Uterus (tissue), 4 donors: ENCODE data around the gene GPATCH8. TPM values are rescaled to one million over a fixed set of nuclear protein-coding genes. Genes with fewer than 3 reads are reported as not detected.

Experiments used
- DNase-seq, 2 donors: peaks; one replicate each; pipeline ENCODE4 v3.0.0-alpha.2; 2019 to 2020
- H3K27ac ChIP-seq, 2 donors: fragments of 200-600 bp; sonication (generic); 1 replicate in 1 of 2; 2 replicates in 1 of 2; pipeline ENCODE4 v1.5.1; 2016 to 2018
- H3K27me3 ChIP-seq, 2 donors: fragments of 200-600 bp; sonication (generic); one replicate each; pipeline ENCODE4 v1.5.1; 2018 to 2019; ENCODE audit warnings: control low read depth in 1 of 2
- H3K36me3 ChIP-seq, 2 donors: fragments of 200-600 bp; sonication (generic); one replicate each; pipeline ENCODE4 v1.5.1; 2019; ENCODE audit warnings: control low read depth in 1 of 2
- H3K4me1 ChIP-seq, 2 donors: fragments of 200-600 bp; sonication (generic); one replicate each; pipeline ENCODE4 v1.5.1; 2018 to 2019; ENCODE audit warnings: control low read depth in 1 of 2
- H3K4me3 ChIP-seq, 2 donors: fragments of 200-600 bp; sonication (generic); 1 replicate in 1 of 2; 2 replicates in 1 of 2; pipeline ENCODE4 v1.5.1; 2018 to 2019; ENCODE audit warnings: mild to moderate bottlenecking in 1 of 2
- H3K9me3 ChIP-seq, 2 donors: fragments of 200-600 bp; sonication (generic); one replicate each; pipeline ENCODE4 v1.5.1; 2019; ENCODE audit warnings: control low read depth in 1 of 2
- POLR2A ChIP-seq, 2 donors: fragments of 450-650 bp; IDR thresholded peaks; one replicate each; pipeline ENCODE4 v1.6.1; 2016; ENCODE audit warnings: antibody characterized with exemption in 2 of 2, mild to moderate bottlenecking in 1 of 2, moderate library complexity in 1 of 2
- intact Hi-C: fragments of 100-400 bp; cut with DNase I; formaldehyde crosslinking; loops from one replicate; pipeline ENCODE4 v1.15.1; 2023; ENCODE audit warnings: low total_unique reads
- total RNA-seq, 4 donors: library from RNA; depleted of rRNA in 3 of 4; stranded (reverse); fragments of >200 nt in 3 of 4; gene quantifications; one replicate each; pipeline versions ENCODE4 v1.1.0 to v1.2.4, GENCODE V29; 2014 to 2023
- TF ChIP-seq, protein P1 (sequence below), 4 experiments: fragments of 200-600 bp in 2 of 4; fragments of 450-650 bp in 2 of 4; sonication (generic) in 2 of 4; IDR thresholded peaks; one replicate each; pipeline ENCODE4 v1.5.1; 2016 to 2019; ENCODE audit warnings: antibody characterized with exemption in 4 of 4, mild to moderate bottlenecking in 2 of 4, moderate library complexity in 1 of 4
- donor health status: DM: yes; HTN: yes; CAD: no.

The GPATCH8 gene
- total RNA-seq, 4 donors from 2014 or later, result 26.9 to 90.0 (median 77.8) TPM

DNA sequence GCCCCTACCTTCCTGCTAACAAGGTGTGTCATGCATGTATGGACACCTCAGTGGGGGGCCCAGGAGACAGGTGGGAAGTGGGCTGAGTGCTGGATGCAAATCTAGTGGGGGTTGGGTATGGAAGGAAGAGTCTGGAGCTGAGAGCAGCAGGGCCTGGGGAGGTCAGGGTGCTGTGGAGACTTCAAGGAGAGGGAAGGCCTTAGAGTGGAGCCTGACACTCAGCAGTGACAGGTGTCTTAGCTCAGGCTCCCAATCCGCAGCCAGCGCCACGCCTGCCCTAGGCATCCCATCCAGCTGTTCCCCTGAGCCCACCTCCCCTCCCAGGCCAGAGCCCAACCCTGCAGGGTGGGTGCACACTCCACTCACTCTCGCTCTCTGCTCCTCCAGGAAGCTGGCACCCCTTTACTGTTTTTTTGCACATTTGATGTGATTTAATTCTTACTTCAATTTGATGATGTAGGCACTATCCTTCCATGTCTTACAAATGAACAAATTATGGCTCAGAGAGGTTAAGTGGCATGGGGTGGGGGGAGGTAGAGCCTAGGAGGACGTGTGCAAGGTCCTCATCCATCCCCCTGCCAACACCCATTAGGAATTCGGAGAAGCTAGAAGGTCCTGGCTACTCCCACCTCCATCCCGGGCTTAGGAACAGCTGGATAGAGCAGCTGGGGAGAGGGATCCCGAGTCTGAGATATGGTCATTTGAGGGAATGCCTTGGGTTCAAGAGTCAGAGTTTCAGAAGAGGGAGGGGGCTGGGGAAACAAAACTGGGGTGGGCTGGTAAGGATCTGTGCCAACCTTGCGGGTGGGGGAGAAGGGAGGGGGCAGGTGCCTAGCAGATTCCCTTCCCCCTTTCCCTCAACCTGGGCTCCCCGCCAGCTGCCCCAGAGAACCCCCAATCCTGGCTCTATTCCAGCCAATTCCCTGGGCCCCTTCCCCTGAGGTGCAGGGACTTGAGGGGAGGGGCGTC lies 141.6 kb downstream of the GPATCH8 start:
- TF ChIP-seq, protein P1, sequence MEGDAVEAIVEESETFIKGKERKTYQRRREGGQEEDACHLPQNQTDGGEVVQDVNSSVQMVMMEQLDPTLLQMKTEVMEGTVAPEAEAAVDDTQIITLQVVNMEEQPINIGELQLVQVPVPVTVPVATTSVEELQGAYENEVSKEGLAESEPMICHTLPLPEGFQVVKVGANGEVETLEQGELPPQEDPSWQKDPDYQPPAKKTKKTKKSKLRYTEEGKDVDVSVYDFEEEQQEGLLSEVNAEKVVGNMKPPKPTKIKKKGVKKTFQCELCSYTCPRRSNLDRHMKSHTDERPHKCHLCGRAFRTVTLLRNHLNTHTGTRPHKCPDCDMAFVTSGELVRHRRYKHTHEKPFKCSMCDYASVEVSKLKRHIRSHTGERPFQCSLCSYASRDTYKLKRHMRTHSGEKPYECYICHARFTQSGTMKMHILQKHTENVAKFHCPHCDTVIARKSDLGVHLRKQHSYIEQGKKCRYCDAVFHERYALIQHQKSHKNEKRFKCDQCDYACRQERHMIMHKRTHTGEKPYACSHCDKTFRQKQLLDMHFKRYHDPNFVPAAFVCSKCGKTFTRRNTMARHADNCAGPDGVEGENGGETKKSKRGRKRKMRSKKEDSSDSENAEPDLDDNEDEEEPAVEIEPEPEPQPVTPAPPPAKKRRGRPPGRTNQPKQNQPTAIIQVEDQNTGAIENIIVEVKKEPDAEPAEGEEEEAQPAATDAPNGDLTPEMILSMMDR (IDR thresholded peaks at IDR 0.05), result no peak
- TF ChIP-seq POLR2A (IDR thresholded peaks at IDR 0.05), result no peak
- Histone ChIP-seq H3K9me3 (no peaks in the 10 kb centered on the region), H3K27me3 (no peaks in the 10 kb centered on the region), H3K4me3 (no peak overlapping the region), H3K4me1 (peaks cover 4 to 7% of the 10 kb centered on the region in 2 donors), H3K36me3 (no peaks in the 10 kb centered on the region), H3K27ac (no peak overlapping the region)
- intact Hi-C loops, result no loop called here
- peak in 1 of 2 donors; percentile 22 for DNase-seq

DNA sequence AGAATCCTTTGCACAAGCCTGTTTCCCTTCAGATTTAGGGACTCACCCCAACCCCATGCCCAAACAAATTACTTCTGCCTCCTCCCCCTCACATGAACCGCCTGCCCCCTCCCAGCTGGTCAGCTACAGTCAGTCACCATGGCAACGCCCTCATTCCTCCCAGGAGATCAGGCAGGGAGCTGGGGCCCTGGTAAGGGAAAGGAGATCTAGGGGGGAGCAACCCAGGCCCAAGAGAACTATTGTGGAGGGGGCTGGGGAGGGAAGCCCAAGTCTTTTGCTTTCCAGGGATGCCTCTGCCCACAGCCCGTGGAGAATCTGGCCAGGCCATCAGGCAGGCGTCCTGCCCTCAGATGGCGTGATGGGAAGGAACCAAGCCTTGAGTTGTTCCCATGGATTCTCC lies 142.4 kb downstream of the GPATCH8 start:
- H3K9me3 ChIP-seq, result no peaks in the 10 kb centered on the region
- peaks cover 4 to 7% of the 10 kb centered on the region in 2 donors for H3K4me1 ChIP-seq
- no peak overlapping the region for H3K27ac ChIP-seq
- no peak overlapping the region for H3K4me3 ChIP-seq
- DNase-seq, result peak; percentile 73 to 76
- no peaks in the 10 kb centered on the region for H3K27me3 ChIP-seq
- TF ChIP-seq POLR2A (IDR thresholded peaks at IDR 0.05), result no peak
- TF ChIP-seq, protein P1 (IDR thresholded peaks at IDR 0.05), result no peak
- no peaks in the 10 kb centered on the region for H3K36me3 ChIP-seq
- intact Hi-C loops, result no loop called here

DNA sequence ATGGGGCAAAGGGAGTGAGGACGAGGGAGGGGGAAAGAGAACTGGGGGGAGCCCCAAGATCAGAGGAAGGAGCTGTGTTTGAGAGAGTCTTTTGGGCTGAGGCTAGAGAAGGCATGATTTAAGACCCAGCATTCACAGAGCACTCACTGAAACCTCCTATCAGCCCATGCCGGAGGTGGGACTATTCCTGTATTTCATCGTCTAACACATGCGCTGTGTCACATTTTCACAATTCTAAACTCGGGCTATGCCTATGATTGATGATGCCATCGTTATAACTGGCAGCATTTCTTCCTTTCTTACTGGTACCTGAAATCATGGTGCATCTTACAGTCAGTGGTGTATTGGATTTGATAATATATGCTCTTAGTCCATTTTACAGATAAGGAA lies 143.1 kb downstream of the GPATCH8 start:
- H3K36me3 ChIP-seq, result no peaks in the 10 kb centered on the region
- no peak overlapping the region for H3K27ac ChIP-seq
- H3K27me3 ChIP-seq, result no peaks in the 10 kb centered on the region
- intact Hi-C loops, result no loop called here
- H3K4me3 ChIP-seq, result no peak overlapping the region
- TF ChIP-seq POLR2A (IDR thresholded peaks at IDR 0.05), result no peak
- TF ChIP-seq, protein P1 (IDR thresholded peaks at IDR 0.05), result no peak
- peaks cover 4 to 7% of the 10 kb centered on the region in 2 donors for H3K4me1 ChIP-seq
- no peak for DNase-seq
- H3K9me3 ChIP-seq, result no peaks in the 10 kb centered on the region

DNA sequence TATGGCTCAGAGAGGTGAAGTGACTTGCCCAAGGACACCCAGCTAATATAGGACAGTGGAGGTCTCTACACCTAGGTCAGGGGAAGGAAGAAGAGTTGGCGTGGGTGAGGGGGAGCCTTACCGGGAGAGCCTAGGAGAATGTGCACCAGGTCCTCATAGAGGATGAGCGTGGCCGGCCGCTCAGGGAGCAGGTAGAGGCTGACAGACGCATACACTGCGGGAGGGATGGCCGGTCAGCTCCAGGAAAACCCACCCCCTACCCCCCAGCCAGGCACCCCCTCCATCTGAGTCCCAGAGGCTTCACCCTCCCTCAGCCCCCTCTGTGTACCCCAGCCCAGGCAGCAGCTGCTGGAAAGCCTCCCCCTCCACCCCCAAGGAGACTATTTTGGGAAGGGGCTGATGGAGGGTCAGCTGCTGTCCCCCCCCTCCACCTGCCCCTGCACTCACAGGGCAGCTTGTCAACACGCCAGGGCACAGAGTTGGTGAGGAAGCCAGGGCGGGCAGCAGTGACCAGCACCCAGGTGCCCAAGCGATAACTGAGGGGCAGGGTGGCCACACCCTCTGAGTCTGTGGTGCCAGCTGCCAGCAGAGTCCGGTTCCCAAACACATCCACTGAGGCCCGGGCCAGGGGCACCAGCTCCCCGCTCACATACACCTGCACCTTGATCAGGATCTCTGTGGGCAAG lies 143.6 kb downstream of the GPATCH8 start:
- Histone ChIP-seq H3K9me3 (no peaks in the 10 kb centered on the region), H3K36me3 (no peaks in the 10 kb centered on the region), H3K27me3 (no peaks in the 10 kb centered on the region), H3K4me1 (peaks cover 4 to 7% of the 10 kb centered on the region in 2 donors), H3K27ac (no peak overlapping the region), H3K4me3 (no peak overlapping the region)
- TF ChIP-seq, protein P1 (IDR thresholded peaks at IDR 0.05), result no peak
- no peak for TF ChIP-seq POLR2A (IDR thresholded peaks at IDR 0.05)
- no peak for DNase-seq
- intact Hi-C loops, result no loop called here

DNA sequence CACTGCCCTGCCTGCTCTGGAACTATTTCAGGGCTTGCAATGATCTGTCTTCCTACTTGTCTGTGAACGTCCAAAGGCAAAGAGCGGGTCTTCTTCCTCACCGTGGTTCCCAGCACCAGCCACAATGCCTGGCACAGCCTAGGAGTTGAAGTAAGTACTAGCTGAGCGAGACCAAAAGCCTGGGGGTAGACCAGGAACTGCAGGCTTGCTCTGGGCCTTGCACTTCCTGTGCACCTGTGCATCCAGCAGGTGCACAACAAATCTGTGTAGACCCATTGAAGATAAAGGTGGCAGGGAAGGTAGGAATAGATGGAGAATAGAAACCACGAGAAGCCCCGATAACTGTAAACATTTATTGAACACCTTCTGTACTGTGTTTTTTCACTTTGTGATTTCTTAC lies 144.2 kb downstream of the GPATCH8 start:
- Histone ChIP-seq H3K27me3 (no peaks in the 10 kb centered on the region), H3K36me3 (no peaks in the 10 kb centered on the region), H3K27ac (no peak overlapping the region), H3K4me3 (no peak overlapping the region), H3K9me3 (no peaks in the 10 kb centered on the region), H3K4me1 (peaks cover 4 to 7% of the 10 kb centered on the region in 2 donors)
- no peak for DNase-seq
- intact Hi-C loops, result no loop called here
- no peak for TF ChIP-seq POLR2A (IDR thresholded peaks at IDR 0.05)
- TF ChIP-seq, protein P1 (IDR thresholded peaks at IDR 0.05), result no peak
